Subcutaneous adipose tissue (tissue), 4 donors: ENCODE measurements around the gene SHH. TPM values are rescaled to one million over a fixed set of nuclear protein-coding genes. Genes with fewer than 3 reads are reported as not detected.

Experiments used
- CTCF ChIP-seq: fragments of 450-650 bp; IDR thresholded peaks from one replicate; pipeline ENCODE4 v1.5.1; 2016; ENCODE audit warnings: low read depth, mild to moderate bottlenecking, control low read depth, antibody characterized with exemption, moderate library complexity
- total RNA-seq, 4 donors: library from RNA; depleted of rRNA; stranded (reverse); fragments of >200 nt; gene quantifications; one replicate each; pipeline ENCODE4 v1.1.0, GENCODE V29; 2016

The SHH gene
- total RNA-seq, 4 donors from 2014 or later: not detected

DNA sequence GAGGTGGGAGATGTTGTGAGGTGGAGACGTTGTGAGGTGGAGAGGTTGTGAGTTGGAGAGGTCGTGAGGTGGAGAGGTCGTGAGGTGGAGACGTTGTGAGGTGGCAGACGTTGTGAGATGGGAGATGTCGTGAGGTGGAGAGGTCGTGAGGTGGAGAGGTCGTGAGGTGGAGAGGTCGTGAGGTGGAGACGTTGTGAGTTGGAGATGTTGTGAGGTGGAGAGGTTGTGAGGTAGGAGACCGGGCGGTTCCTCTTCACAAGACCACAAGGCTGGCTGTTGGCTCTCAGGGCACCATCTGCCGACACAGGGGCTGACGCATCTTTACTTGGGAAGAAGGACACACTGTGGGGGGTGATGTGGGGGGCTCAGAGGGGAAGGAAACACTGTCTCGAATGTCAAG, 34.7 kb upstream of the SHH start:
- TF ChIP-seq CTCF: no peak

DNA sequence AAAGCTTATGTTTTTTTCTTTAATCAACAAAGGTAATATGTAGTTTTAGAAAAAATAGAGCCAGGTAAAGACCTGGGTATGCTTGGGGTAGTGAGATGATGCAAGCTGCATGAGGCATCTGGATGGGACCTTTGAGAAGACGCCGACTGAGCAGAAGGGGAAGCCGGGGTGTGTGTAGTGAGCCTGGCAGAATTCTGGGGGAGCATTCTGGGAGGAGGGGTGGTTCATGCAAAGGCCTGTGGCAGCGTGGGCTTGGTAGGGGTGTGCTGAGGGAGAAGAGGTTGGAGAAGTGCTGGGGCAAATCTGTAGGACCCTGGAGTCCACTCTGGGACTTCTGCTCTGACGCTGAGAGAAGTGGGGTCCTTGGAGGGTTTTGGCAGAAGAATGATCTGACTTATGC, 33.9 kb upstream of the SHH start:
- TF ChIP-seq CTCF: no peak

- no peak for TF ChIP-seq CTCF
Observed at GRCh38 chr7:155845226-155845625, 33.0 kb upstream of the SHH start.

- TF ChIP-seq CTCF: no peak
Observed at GRCh38 chr7:155844526-155844925, 32.3 kb upstream of the SHH start.

GRCh38 chr7:155844019-155844453, 31.8 kb upstream of the SHH start:
- TF ChIP-seq CTCF: no peak

DNA sequence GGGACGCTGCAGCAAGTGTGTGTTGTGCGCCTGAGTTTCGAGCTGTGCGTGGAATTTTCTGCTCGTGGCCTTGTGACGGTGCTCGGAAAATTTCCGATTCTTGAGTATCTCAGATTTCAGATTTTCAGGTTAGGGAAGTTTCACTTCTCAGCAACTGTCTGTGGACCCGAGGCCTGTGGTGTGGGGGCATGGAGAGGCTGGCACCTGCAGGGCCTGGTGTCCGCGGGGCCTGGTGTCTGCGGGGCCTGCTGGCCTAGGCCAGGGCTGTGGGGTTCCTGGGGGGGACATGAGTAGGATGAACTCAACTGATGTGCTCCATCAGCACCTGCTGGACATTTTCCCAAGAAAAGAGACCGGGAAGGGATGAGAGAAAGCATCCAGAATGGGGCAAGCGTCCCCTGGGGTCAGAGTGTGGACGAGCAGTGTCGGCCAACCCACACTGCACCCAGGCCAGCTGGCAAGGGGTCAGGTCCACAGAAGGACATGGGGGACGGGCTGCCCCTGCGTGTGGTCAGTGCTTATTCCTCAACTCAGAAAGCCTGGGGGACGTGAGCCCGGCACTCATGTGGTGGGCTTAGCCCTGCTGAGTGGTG, 31.3 kb upstream of the SHH start:
- no peak for TF ChIP-seq CTCF

- TF ChIP-seq CTCF: no peak
Observed at GRCh38 chr7:155842496-155843265, 30.4 kb upstream of the SHH start.
